GM18499 (cell line): ENCODE data around the gene TMEM250.

ENCODE experiments used
- ATAC-seq: cut with Tn5 transposase; IDR thresholded peaks from one replicate; pipeline ENCODE4 v1.9.1; 2021; ENCODE audit warnings: moderate number of reproducible peaks; ENCODE audit not compliant: insufficient read depth, unreplicated experiment

The TMEM250 gene

GRCh38 chr9:136133191-136133958 is 14.7 kb upstream of the TMEM250 start:
- ATAC-seq: no peak

- no peak for ATAC-seq
Measured at GRCh38 chr9:136132512-136133050, 13.9 kb upstream of the TMEM250 start.

- no peak for ATAC-seq
Measured at GRCh38 chr9:136131629-136132511, 13.2 kb upstream of the TMEM250 start.

GRCh38 chr9:136129176-136129575 is 10.5 kb upstream of the TMEM250 start:
- no peak for ATAC-seq

GRCh38 chr9:136128436-136128835 is 9.8 kb upstream of the TMEM250 start:
- ATAC-seq: no peak

GRCh38 chr9:136127313-136127712 is 8.6 kb upstream of the TMEM250 start:
- ATAC-seq: no peak

- ATAC-seq: no peak
Measured at GRCh38 chr9:136124976-136125692, 6.5 kb upstream of the TMEM250 start.

GRCh38 chr9:136122425-136123383 is 4.0 kb upstream of the TMEM250 start:
- ATAC-seq: no peak

- ATAC-seq: no peak
Measured at GRCh38 chr9:136121801-136122200, 3.1 kb upstream of the TMEM250 start.

GRCh38 chr9:136120438-136120844 is 1.8 kb upstream of the TMEM250 start:
- ATAC-seq: no peak

GRCh38 chr9:136119883-136120393 is 1.3 kb upstream of the TMEM250 start:
- no peak for ATAC-seq

- ATAC-seq: peak; percentile 5
Measured at GRCh38 chr9:136119061-136119882, 597 bp upstream of the TMEM250 start.

GRCh38 chr9:136117916-136118319 is 757 bp downstream of the TMEM250 start:
- ATAC-seq: no peak

GRCh38 chr9:136117291-136117915 is 1.3 kb downstream of the TMEM250 start:
- no peak for ATAC-seq

GRCh38 chr9:136116360-136117098 is 2.1 kb downstream of the TMEM250 start:
- no peak for ATAC-seq

GRCh38 chr9:136115641-136116359 is 2.9 kb downstream of the TMEM250 start:
- no peak for ATAC-seq

GRCh38 chr9:136115206-136115605 is 3.5 kb downstream of the TMEM250 start:
- no peak for ATAC-seq
